Tibial nerve (tissue), 4 donors: ENCODE measurements around the gene NFIB. TPM values are rescaled to one million over a fixed set of nuclear protein-coding genes. Genes with fewer than 3 reads are reported as not detected.

ENCODE experiments used
- DNase-seq, 2 donors: peaks; one replicate each; pipeline ENCODE4 v3.0.0-alpha.2; 2019; ENCODE audit warnings: low spot score in 2 of 2
- H3K27ac ChIP-seq, 4 donors: fragments of 200-600 bp; sonication (generic) in 3 of 4; one replicate each; pipeline ENCODE4 v1.5.1; 2017 to 2019; ENCODE audit warnings: mild to moderate bottlenecking in 1 of 4
- H3K27me3 ChIP-seq, 2 donors: fragments of 200-600 bp; sonication (generic) in 1 of 2; one replicate each; pipeline versions ENCODE4 v1.5.1 to v1.6.0; 2017 to 2019
- H3K36me3 ChIP-seq, 3 donors: fragments of 200-600 bp; sonication (generic); one replicate each; pipeline ENCODE4 v1.5.1; 2018 to 2019
- H3K4me1 ChIP-seq, 4 donors: fragments of 200-600 bp; sonication (generic) in 3 of 4; one replicate each; pipeline ENCODE4 v1.5.1; 2017 to 2019
- H3K4me3 ChIP-seq, 4 donors: fragments of 200-600 bp; sonication (generic) in 3 of 4; one replicate each; pipeline ENCODE4 v1.5.1; 2017 to 2019; ENCODE audit warnings: mild to moderate bottlenecking in 1 of 4, moderate library complexity in 1 of 4
- H3K9me3 ChIP-seq, 4 donors: fragments of 200-600 bp; sonication (generic) in 3 of 4; one replicate each; pipeline ENCODE4 v1.5.1; 2017 to 2019
- EP300 ChIP-seq, 2 donors: sonication (generic); formaldehyde crosslinking; IDR thresholded peaks; one replicate each; pipeline ENCODE4 v1.6.1; 2017; ENCODE audit warnings: antibody characterized with exemption in 2 of 2, mild to moderate bottlenecking in 1 of 2
- POLR2A ChIP-seq, 2 donors: fragments of 450-650 bp; IDR thresholded peaks; one replicate each; pipeline ENCODE4 v1.6.1; 2017; ENCODE audit warnings: antibody characterized with exemption in 2 of 2, mild to moderate bottlenecking in 2 of 2, moderate library complexity in 2 of 2
- WGBS, 2 donors: methylation state at CpG; one replicate each; pipeline ENCODE4 v1.1.5; 2018; 5-methylcytosine and 5-hydroxymethylcytosine counted together
- total RNA-seq, 4 donors: library from RNA; depleted of rRNA; stranded (reverse); fragments of >200 nt; gene quantifications; one replicate each; pipeline ENCODE4 v1.1.0, GENCODE V29; 2016
- TF ChIP-seq, protein P1 (sequence below), 5 experiments: fragments of 200-600 bp in 3 of 5; fragments of 450-650 bp in 2 of 5; sonication (generic) in 3 of 5; IDR thresholded peaks; one replicate each; pipeline ENCODE4 v1.5.1; 2016 to 2019; ENCODE audit warnings: antibody characterized with exemption in 5 of 5, mild to moderate bottlenecking in 3 of 5, moderate library complexity in 2 of 5

NFIB gene
- total RNA-seq, 4 donors from 2014 or later, result 52.1 to 125 (median 78.1) TPM

GRCh38 chr9:14127656-14128055, 186.3 kb downstream of the NFIB start:
- DNase-seq, result no peak
- whole genome bisulfite sequencing, 2 donors, result 84 to 89% methylated on average over 1 of the region's 1 CpG
- H3K9me3 ChIP-seq, result no peaks in the 10 kb centered on the region
- H3K27me3 ChIP-seq, result no peaks in the 10 kb centered on the region
- H3K4me1 ChIP-seq, result no peaks in the 10 kb centered on the region
- H3K36me3 ChIP-seq, result peaks cover 0 to 24% (median 0%) of the 10 kb centered on the region in 3 donors
- no peak overlapping the region for H3K4me3 ChIP-seq
- TF ChIP-seq POLR2A (IDR thresholded peaks at IDR 0.05) (no peak), EP300 (IDR thresholded peaks at IDR 0.05) (no peak)
- TF ChIP-seq, protein P1, sequence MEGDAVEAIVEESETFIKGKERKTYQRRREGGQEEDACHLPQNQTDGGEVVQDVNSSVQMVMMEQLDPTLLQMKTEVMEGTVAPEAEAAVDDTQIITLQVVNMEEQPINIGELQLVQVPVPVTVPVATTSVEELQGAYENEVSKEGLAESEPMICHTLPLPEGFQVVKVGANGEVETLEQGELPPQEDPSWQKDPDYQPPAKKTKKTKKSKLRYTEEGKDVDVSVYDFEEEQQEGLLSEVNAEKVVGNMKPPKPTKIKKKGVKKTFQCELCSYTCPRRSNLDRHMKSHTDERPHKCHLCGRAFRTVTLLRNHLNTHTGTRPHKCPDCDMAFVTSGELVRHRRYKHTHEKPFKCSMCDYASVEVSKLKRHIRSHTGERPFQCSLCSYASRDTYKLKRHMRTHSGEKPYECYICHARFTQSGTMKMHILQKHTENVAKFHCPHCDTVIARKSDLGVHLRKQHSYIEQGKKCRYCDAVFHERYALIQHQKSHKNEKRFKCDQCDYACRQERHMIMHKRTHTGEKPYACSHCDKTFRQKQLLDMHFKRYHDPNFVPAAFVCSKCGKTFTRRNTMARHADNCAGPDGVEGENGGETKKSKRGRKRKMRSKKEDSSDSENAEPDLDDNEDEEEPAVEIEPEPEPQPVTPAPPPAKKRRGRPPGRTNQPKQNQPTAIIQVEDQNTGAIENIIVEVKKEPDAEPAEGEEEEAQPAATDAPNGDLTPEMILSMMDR (IDR thresholded peaks at IDR 0.05), result no peak
- no peak overlapping the region for H3K27ac ChIP-seq

DNA sequence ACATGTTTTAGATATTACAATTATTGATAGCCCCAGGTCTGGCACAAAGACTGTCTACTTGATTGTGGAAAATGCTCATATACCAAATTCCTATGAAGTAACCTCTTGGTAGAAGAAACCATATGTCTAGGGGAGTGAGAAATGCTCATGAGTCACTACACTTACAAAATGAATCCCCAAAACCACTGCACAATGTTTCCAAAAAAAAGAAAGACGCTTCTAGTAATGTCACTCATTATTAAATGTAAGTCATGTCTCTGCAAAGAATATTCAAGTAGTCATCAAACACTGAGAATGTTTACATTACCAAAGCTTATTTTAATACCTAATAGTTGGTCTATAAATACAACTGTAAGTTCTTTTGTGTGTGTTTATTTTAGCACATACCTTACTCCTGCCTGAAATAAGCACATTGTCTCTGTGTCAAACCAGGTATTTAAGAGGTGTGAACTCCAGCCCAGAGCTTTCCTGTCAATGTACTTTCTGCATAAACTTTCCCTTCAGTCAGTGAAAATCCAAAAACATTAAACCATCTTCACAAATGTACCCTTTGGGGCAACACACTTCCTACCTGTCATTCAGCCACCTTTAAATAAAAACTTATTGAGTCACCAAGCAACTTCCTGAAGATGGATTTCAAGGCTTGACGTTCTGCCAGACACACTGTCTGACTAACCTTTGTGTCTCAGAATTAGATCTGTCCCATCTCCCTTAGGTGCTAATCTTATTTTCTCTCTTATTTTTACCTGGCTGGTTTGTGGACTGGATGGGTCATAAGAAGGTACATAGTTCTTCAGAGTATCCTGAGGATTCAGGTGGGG, 194.0 kb downstream of the NFIB start:
- WGBS, 2 donors, result 82 to 99% methylated on average over 2 of the region's 2 CpGs
- H3K27ac ChIP-seq, result no peak overlapping the region
- no peak overlapping the region for H3K4me3 ChIP-seq
- TF ChIP-seq, protein P1 (IDR thresholded peaks at IDR 0.05), result no peak
- H3K9me3 ChIP-seq, result no peaks in the 10 kb centered on the region
- no peak for DNase-seq
- no peaks in the 10 kb centered on the region for H3K27me3 ChIP-seq
- peaks cover 0 to 54% (median 0%) of the 10 kb centered on the region in 3 donors for H3K36me3 ChIP-seq
- H3K4me1 ChIP-seq, result no peaks in the 10 kb centered on the region

DNA sequence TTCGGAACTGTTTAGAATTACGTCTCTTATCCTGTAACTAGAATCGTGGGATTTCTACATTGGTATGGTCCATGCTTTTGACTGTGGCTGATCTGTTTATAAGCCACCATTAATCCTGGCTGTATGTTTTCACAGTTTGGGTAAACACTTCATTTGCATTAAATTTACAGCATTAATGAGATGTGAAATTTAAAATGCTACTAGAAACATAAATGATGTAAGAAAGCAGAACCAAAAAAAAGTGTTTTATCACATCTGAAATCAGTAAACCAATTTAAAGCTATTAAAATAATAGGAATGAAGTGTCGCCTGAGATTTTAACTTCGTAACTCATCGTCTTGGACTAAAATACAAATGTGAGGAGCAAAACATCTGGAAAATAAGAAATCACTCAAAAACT, 201.7 kb downstream of the NFIB start:
- TF ChIP-seq, protein P1 (IDR thresholded peaks at IDR 0.05), result no peak
- TF ChIP-seq EP300 (IDR thresholded peaks at IDR 0.05) (no peak), POLR2A (IDR thresholded peaks at IDR 0.05) (no peak)
- Histone ChIP-seq H3K27ac (no peak overlapping the region), H3K27me3 (no peaks in the 10 kb centered on the region), H3K4me3 (no peak overlapping the region), H3K9me3 (no peaks in the 10 kb centered on the region), H3K36me3 (peaks cover 0 to 41% (median 0%) of the 10 kb centered on the region in 3 donors), H3K4me1 (no peaks in the 10 kb centered on the region)
- no peak for DNase-seq
- 92 to 93% methylated on average over 6 of the region's 6 CpGs for WGBS, 2 donors

DNA sequence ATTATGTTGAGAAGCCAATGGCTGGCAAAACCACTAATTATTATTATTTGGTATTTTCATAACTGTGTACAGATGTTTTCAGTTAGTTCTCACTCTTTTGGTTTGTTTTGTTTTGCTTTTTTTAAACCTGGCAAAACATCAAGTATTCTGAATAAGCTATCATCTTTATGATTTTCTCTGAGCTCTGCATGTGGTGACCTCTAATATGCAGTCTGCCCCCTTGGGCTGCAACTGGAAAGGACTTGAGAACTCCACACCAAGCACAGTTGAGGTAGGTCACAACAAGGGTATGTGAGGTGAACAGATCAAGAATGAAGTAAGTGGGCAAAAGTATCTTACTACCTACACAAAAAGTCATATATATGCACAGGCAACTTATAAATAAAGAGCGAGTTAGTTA, 202.2 kb downstream of the NFIB start:
- Histone ChIP-seq H3K36me3 (peaks cover 0 to 40% (median 0%) of the 10 kb centered on the region in 3 donors), H3K4me1 (no peaks in the 10 kb centered on the region), H3K4me3 (no peak overlapping the region), H3K27ac (no peak overlapping the region), H3K27me3 (no peaks in the 10 kb centered on the region), H3K9me3 (no peaks in the 10 kb centered on the region)
- 79 to 97% methylated on average over 1 of the region's 1 CpG for WGBS, 2 donors
- TF ChIP-seq, protein P1 (IDR thresholded peaks at IDR 0.05), result no peak
- TF ChIP-seq POLR2A (IDR thresholded peaks at IDR 0.05) (no peak), EP300 (IDR thresholded peaks at IDR 0.05) (no peak)
- DNase-seq, result no peak

GRCh38 chr9:14107977-14108376, 206.0 kb downstream of the NFIB start:
- H3K27ac ChIP-seq, result no peak overlapping the region

More at GRCh38 chr9:14107977-14108376, 206.0 kb downstream of the NFIB start:
- Histone ChIP-seq H3K4me3 (no peak overlapping the region), H3K9me3 (no peaks in the 10 kb centered on the region), H3K27me3 (no peaks in the 10 kb centered on the region), H3K4me1 (peaks cover 0 to 7% (median 0%) of the 10 kb centered on the region in 4 donors), H3K36me3 (peaks cover 0 to 8% (median 0%) of the 10 kb centered on the region in 3 donors)
- 71 to 74% methylated on average over 3 of the region's 3 CpGs for WGBS, 2 donors
- DNase-seq, result no peak
- TF ChIP-seq, protein P1 (IDR thresholded peaks at IDR 0.05), result no peak
- TF ChIP-seq POLR2A (IDR thresholded peaks at IDR 0.05), result no peak
- no peak for TF ChIP-seq EP300 (IDR thresholded peaks at IDR 0.05)
